ENCODE measurements around the gene C15orf39. TPM values are rescaled to one million over a fixed set of nuclear protein-coding genes. Genes with fewer than 3 reads are reported as not detected.

C15orf39 gene
- total and polyA plus RNA-seq, 7 donors = 4.9 to 20.2 (median 9.5) TPM

- no peak for TF ChIP-seq CTCF (IDR thresholded peaks at IDR 0.05)
- Histone ChIP-seq H3K27ac (no peak overlapping the region), H3K9me3 (no peaks in the 10 kb centered on the region), H3K36me3 (no peaks in the 10 kb centered on the region), H3K4me1 (no peaks in the 10 kb centered on the region), H3K27me3 (no peaks in the 10 kb centered on the region), H3K4me3 (no peak overlapping the region)
- WGBS, 2 donors = 69 to 81% methylated on average over 7 of the region's 7 CpGs
- no peak for DNase-seq
- intact Hi-C loops (cut with DNase I) = no loop called here
These were observed 47.1 kb upstream of the C15orf39 start for GRCh38 chr15:75154461-75155062.

GRCh38 chr15:75156326-75157215 is 45.1 kb upstream of the C15orf39 start:
- 69 to 82% methylated on average over 12 of the region's 12 CpGs for WGBS, 2 donors
- TF ChIP-seq EP300 (IDR thresholded peaks at IDR 0.05) = no peak
- TF ChIP-seq CTCF (IDR thresholded peaks at IDR 0.05) = no peak
- no peak for TF ChIP-seq POLR2A (IDR thresholded peaks at IDR 0.05)
- no peak for TF ChIP-seq POLR2AphosphoS5 (IDR thresholded peaks at IDR 0.05)
- intact Hi-C loops (cut with DNase I) = no loop called here

GRCh38 chr15:75158402-75158801 is 43.3 kb upstream of the C15orf39 start:
- no peak overlapping the region for H3K27ac ChIP-seq
- intact Hi-C loops (cut with DNase I) = no loop called here
- no peaks in the 10 kb centered on the region for H3K4me1 ChIP-seq
- H3K9me3 ChIP-seq = no peaks in the 10 kb centered on the region
- TF ChIP-seq CTCF (IDR thresholded peaks at IDR 0.05) = no peak
- TF ChIP-seq POLR2A (IDR thresholded peaks at IDR 0.05) = no peak
- no peak for TF ChIP-seq EP300 (IDR thresholded peaks at IDR 0.05)
- TF ChIP-seq POLR2AphosphoS5 (IDR thresholded peaks at IDR 0.05) = no peak
- no peak overlapping the region for H3K4me3 ChIP-seq
- H3K27me3 ChIP-seq = no peaks in the 10 kb centered on the region
- H3K36me3 ChIP-seq = no peaks in the 10 kb centered on the region
- no peak for DNase-seq
- 95 to 96% methylated on average over 7 of the region's 7 CpGs for WGBS, 2 donors

More at GRCh38 chr15:75156326-75157215, 45.1 kb upstream of the C15orf39 start:
- no peak for DNase-seq
- Histone ChIP-seq H3K36me3 (no peaks in the 10 kb centered on the region), H3K4me3 (no peak overlapping the region), H3K27me3 (no peaks in the 10 kb centered on the region), H3K27ac (no peak overlapping the region), H3K9me3 (no peaks in the 10 kb centered on the region), H3K4me1 (no peaks in the 10 kb centered on the region)

- Histone ChIP-seq H3K27me3 (no peaks in the 10 kb centered on the region), H3K27ac (no peak overlapping the region), H3K4me1 (no peaks in the 10 kb centered on the region), H3K9me3 (no peaks in the 10 kb centered on the region), H3K4me3 (no peak overlapping the region), H3K36me3 (no peaks in the 10 kb centered on the region)
- TF ChIP-seq POLR2AphosphoS5 (IDR thresholded peaks at IDR 0.05) (no peak), EP300 (IDR thresholded peaks at IDR 0.05) (no peak), POLR2A (IDR thresholded peaks at IDR 0.05) (no peak), CTCF (IDR thresholded peaks at IDR 0.05) (no peak)
- 13 to 56% methylated on average over 1 of the region's 1 CpG for WGBS, 2 donors
- intact Hi-C loops (cut with DNase I) = no loop called here
- no peak for DNase-seq
These were observed 42.4 kb upstream of the C15orf39 start for GRCh38 chr15:75159244-75159643.
